Body of pancreas (tissue), 4 donors: ENCODE data around the gene CHN1.

Source experiments
- POLR2A ChIP-seq, 3 donors: fragments of 450-650 bp; IDR thresholded peaks; one replicate each; pipeline ENCODE4 v1.6.1; 2016; ENCODE audit warnings: antibody characterized with exemption in 3 of 3, mild to moderate bottlenecking in 2 of 3
- TF ChIP-seq, protein P1 (sequence below), 7 experiments: fragments of 450-650 bp in 4 of 7; fragments of 200-600 bp in 3 of 7; sonication (generic) in 3 of 7; IDR thresholded peaks; one replicate each; pipeline ENCODE4 v1.5.1; 2016 to 2019; ENCODE audit warnings: antibody characterized with exemption in 7 of 7

DNA sequence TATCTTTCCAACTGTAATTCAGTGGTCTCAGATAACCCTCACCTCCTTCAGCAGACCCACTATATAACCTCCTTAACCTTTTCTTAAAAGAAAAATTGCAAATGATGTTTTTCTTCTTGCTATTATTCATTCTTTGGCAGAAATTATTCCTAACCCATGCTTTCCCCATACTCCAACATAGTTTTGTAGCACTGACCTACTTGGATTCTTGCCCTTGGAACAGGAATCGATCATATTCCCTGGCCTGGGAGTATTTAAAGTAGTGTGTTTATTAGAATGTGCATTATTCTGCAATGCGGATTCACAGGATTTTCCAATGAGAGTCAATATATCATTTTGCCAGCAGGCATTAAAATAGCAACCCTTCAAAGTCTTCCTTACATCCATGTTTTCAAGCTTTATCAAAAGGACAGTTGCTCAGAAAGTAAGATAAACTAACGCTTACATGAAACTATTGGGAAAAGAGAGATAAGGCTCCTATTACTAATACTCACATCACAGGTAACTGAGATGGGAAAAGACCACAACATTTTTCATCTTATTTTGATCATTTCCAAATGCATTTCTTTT is 37.4 kb downstream of the CHN1 start:
- TF ChIP-seq, protein P1, sequence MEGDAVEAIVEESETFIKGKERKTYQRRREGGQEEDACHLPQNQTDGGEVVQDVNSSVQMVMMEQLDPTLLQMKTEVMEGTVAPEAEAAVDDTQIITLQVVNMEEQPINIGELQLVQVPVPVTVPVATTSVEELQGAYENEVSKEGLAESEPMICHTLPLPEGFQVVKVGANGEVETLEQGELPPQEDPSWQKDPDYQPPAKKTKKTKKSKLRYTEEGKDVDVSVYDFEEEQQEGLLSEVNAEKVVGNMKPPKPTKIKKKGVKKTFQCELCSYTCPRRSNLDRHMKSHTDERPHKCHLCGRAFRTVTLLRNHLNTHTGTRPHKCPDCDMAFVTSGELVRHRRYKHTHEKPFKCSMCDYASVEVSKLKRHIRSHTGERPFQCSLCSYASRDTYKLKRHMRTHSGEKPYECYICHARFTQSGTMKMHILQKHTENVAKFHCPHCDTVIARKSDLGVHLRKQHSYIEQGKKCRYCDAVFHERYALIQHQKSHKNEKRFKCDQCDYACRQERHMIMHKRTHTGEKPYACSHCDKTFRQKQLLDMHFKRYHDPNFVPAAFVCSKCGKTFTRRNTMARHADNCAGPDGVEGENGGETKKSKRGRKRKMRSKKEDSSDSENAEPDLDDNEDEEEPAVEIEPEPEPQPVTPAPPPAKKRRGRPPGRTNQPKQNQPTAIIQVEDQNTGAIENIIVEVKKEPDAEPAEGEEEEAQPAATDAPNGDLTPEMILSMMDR (IDR thresholded peaks at IDR 0.05) = no peak
- no peak for TF ChIP-seq POLR2A (IDR thresholded peaks at IDR 0.05)
